HepG2 (cell line): ENCODE results near the gene MYO18B. TPM values are rescaled to one million over a fixed set of nuclear protein-coding genes. Genes with fewer than 3 reads are reported as not detected.

Experiments
- ATAC-seq: fragments of 200-7000 bp; cut with Tn5 transposase; 3 replicates; pipeline ENCODE4 v1.9.1; 2020; ENCODE audit warnings: mild to moderate bottlenecking, moderate library complexity
- BruUV-seq: library from RNA; stranded (reverse); fragments of 400-500 nt; replicated peaks from 2 replicates; lab custom pipeline; 2021; lab: Mats Ljungman, UMichigan
- CTCF ChIA-PET: fragments of 300-600 bp; formaldehyde crosslinking; extraction: SDS; loops from one replicate; lab custom pipeline; 2021; ENCODE audit warnings: low total read pairs, inconsistent platforms, low intra/inter-chr PET ratio; lab: Yijun Ruan, JAX
- POLR2A ChIA-PET: fragments of 350-600 bp; sonication (Branson Sonifier 250); formaldehyde crosslinking; loops from one replicate; lab custom pipeline; 2020; ENCODE audit warnings: antibody characterized with exemption, inconsistent platforms; lab: Yijun Ruan, JAX
- DNase-seq: peaks from one replicate; pipeline ENCODE4 v3.0.0-alpha.2; 2015; ENCODE audit warnings: low spot score
- FAIRE-seq: peaks from 3 replicates; lab custom pipeline; 2011; peaks lifted over from hg19 to GRCh38; lab: Jason Lieb, UNC
- H2AFZ ChIP-seq: one replicate; pipeline ENCODE4 v1.6.1; 2011; ENCODE audit warnings: low read length, inconsistent platforms
- H3K27ac ChIP-seq: fragments of 300-600 bp; 3 replicates; pipeline ENCODE4 v1.8.0; 2011; ENCODE audit warnings: mixed run types, mild to moderate bottlenecking, mixed read lengths, low read length, inconsistent platforms; ENCODE audit not compliant: insufficient read depth; ENCODE audit errors: extremely low read length
- H3K27me3 ChIP-seq, 2 experiments: fragments of 200-600 bp in 1 of 2; 2 replicates in 1 of 2; 3 replicates in 1 of 2; pipeline versions ENCODE4 v1.6.0 to v1.8.0; 2011; ENCODE audit warnings: low read length in 2 of 2, mild to moderate bottlenecking in 2 of 2, moderate library complexity in 2 of 2, inconsistent platforms in 1 of 2; ENCODE audit not compliant: insufficient read depth in 2 of 2, control insufficient read depth in 1 of 2
- H3K36me3 ChIP-seq, 2 experiments: fragments of 200-600 bp in 1 of 2; replicated peaks in 1 of 2; 2 replicates in 1 of 2; 3 replicates in 1 of 2; pipeline versions ENCODE4 v1.5.1 to v1.8.0; 2011; ENCODE audit warnings: low read length in 2 of 2, inconsistent platforms in 1 of 2; ENCODE audit not compliant: insufficient read depth in 2 of 2, control insufficient read depth in 1 of 2
- H3K4me1 ChIP-seq: 2 replicates; pipeline ENCODE4 v1.5.1; 2012; ENCODE audit warnings: low read length, inconsistent platforms; ENCODE audit not compliant: insufficient read depth
- H3K4me2 ChIP-seq: 2 replicates; pipeline ENCODE4 v1.6.0; 2011; ENCODE audit warnings: low read depth, low read length, inconsistent platforms
- H3K4me3 ChIP-seq, 3 experiments: fragments of 200-600 bp in 1 of 3; sonication (generic), shearing (Covaris generic) in 1 of 3; replicated peaks in 1 of 3; 2 replicates each; pipeline ENCODE4 v1.5.1; 2011 to 2016; ENCODE audit warnings: low read length in 3 of 3, inconsistent platforms in 2 of 3, low read depth in 2 of 3, mild to moderate bottlenecking in 2 of 3, control low read depth in 1 of 3, mixed read lengths in 1 of 3; ENCODE audit not compliant: insufficient read depth in 1 of 3
- H3K79me2 ChIP-seq: one replicate; pipeline ENCODE4 v1.6.1; 2011; ENCODE audit warnings: low read length, inconsistent platforms; ENCODE audit not compliant: insufficient read depth
- H3K9ac ChIP-seq: 2 replicates; pipeline ENCODE4 v1.6.0; 2011; ENCODE audit warnings: mild to moderate bottlenecking, low read depth, low read length, inconsistent platforms; ENCODE audit not compliant: insufficient read depth
- H3K9me3 ChIP-seq: 2 replicates; pipeline ENCODE4 v1.5.1; 2012; ENCODE audit warnings: mild to moderate bottlenecking, low read length
- H4K20me1 ChIP-seq: 2 replicates; pipeline ENCODE4 v1.6.0; 2011; ENCODE audit warnings: inconsistent platforms, mild to moderate bottlenecking, low read length, moderate library complexity; ENCODE audit not compliant: insufficient read depth
- HDAC1 ChIP-seq: sonication (generic); formaldehyde crosslinking; IDR thresholded peaks from 2 replicates; pipeline ENCODE4 v1.5.1; 2020; ENCODE audit warnings: mild to moderate bottlenecking, missing genetic modification reagents
- KDM5A ChIP-seq: fragments of 200-600 bp; sonication (generic); IDR thresholded peaks from 2 replicates; pipeline ENCODE4 v1.7.0; 2018; ENCODE audit warnings: antibody characterized with exemption, mild to moderate bottlenecking, low read length, borderline replicate concordance
- MYPOP ChIP-seq: sonication (generic); formaldehyde crosslinking; IDR thresholded peaks from 2 replicates; pipeline ENCODE4 v1.8.1; 2023; ENCODE audit warnings: mild to moderate bottlenecking, moderate library complexity, missing genetic modification reagents
- POLR2AphosphoS5 ChIP-seq: IDR thresholded peaks from 2 replicates; pipeline ENCODE4 v1.6.1; 2012; ENCODE audit warnings: low read depth, low read length
- ZBTB14 ChIP-seq: sonication (generic); formaldehyde crosslinking; IDR thresholded peaks from 2 replicates; pipeline ENCODE4 v1.4.0; 2020; ENCODE audit warnings: missing genetic modification reagents
- ZNF10 ChIP-seq: sonication (generic); formaldehyde crosslinking; IDR thresholded peaks from 2 replicates; pipeline ENCODE4 v1.4.0; 2020; ENCODE audit warnings: mild to moderate bottlenecking, low read depth, missing genetic modification reagents, borderline replicate concordance
- ZNF317 ChIP-seq: sonication (generic); formaldehyde crosslinking; IDR thresholded peaks from 2 replicates; pipeline ENCODE4 v1.5.0; 2020; ENCODE audit warnings: mild to moderate bottlenecking, missing genetic modification reagents
- ZNF331 ChIP-seq: sonication (generic); formaldehyde crosslinking; IDR thresholded peaks from 2 replicates; pipeline ENCODE4 v1.4.0; 2020; ENCODE audit warnings: missing genetic modification reagents
- ZSCAN22 ChIP-seq: sonication (generic); formaldehyde crosslinking; IDR thresholded peaks from 2 replicates; pipeline ENCODE4 v1.4.0; 2020; ENCODE audit warnings: mild to moderate bottlenecking, missing genetic modification reagents
- WGBS: methylation state at CpG from one replicate; pipeline ENCODE4 v1.1.6; 2017; ENCODE audit warnings: low lambda C conversion rate; 5-methylcytosine and 5-hydroxymethylcytosine counted together
- in situ Hi-C: cut with HindIII; loops from 2 replicates; pipeline ENCODE4 v1.10.0; 2017; ENCODE audit warnings: low pct_unique_long_range_greater_than_20kb; ENCODE audit not compliant: extremely low pct_ligation_motif_present
- intact Hi-C: fragments of 100-400 bp; cut with micrococcal nuclease; formaldehyde crosslinking; loops from one replicate; pipeline ENCODE4 v1.10.0; 2022; ENCODE audit not compliant: unreplicated experiment
- polyA plus RNA-seq, 8 experiments: library from polyadenylated mRNA; depleted of rRNA in 3 of 8; stranded (reverse) in 7 of 8; unstranded in 1 of 8; fragments of >200 nt; fragmentation: Illumina TruSeq in 4 of 8; extraction: Trizol in 4 of 8; gene quantifications; 2 replicates each; pipeline versions ENCODE4 v1.2.1 to v1.2.3, GENCODE V29; 2011 to 2016; ENCODE audit warnings: low read depth in 4 of 8, missing spikeins in 1 of 8, mixed read lengths in 1 of 8; ENCODE audit not compliant: insufficient read depth in 1 of 8
- total RNA-seq, 5 experiments: library from RNA; depleted of rRNA; stranded (reverse); fragments of >200 nt; fragmentation: Illumina TruSeq; extraction: Trizol; gene quantifications; 2 replicates each; pipeline ENCODE4 v1.2.3, GENCODE V29; 2016; ENCODE audit warnings: low read depth in 1 of 5

Gene MYO18B
- total and polyA plus RNA-seq, 2 of the 13 experiments (the other 11 are each of a cell fraction or from before 2014, with no cell fraction given), result 0.01 TPM; not detected in 1

DNA sequence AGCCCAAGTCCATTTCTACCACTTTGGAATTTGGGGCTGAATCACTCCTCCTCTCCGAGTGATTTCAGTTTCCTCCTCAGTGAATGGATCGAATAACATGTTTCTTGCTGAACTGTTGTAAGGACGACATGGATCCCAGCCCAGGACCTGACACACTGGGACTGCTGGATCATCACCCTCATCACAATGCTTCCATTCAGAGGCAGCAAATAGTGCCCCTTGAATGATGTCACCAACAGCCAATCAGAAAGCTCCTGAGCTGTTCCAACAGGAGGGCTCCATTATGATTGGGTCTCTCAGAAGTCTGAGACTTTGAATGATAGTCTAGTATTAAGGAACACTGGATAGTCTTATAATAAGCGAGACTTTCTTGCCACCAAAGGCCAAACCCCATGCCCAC, 158.9 kb downstream of the MYO18B start:
- Histone ChIP-seq H3K36me3 (no peaks in the 10 kb centered on the region), H3K4me2 (no peak overlapping the region), H3K9ac (no peak overlapping the region), H3K27ac (no peak overlapping the region), H3K4me3 (no peak overlapping the region), H3K27me3 (no peaks in the 10 kb centered on the region), H3K9me3 (no peaks in the 10 kb centered on the region), H3K79me2 (no peaks in the 10 kb centered on the region), H4K20me1 (no peaks in the 10 kb centered on the region), H3K4me1 (no peaks in the 10 kb centered on the region), H2AFZ (no peak overlapping the region)
- 35% methylated on average over 4 of the region's 4 CpGs for WGBS
- DNase-seq (no peak), ATAC-seq (no peak), FAIRE-seq (no peak)
- no TSS peak for BruUV-seq
- in situ Hi-C loops, result no loop called here
- CTCF ChIA-PET, result no interaction called here
- TF ChIP-seq HDAC1, result no peak
- no peak for TF ChIP-seq ZNF10 (CRISPR knock-in tag)
- TF ChIP-seq KDM5A, result no peak
- no peak for TF ChIP-seq MYPOP (CRISPR knock-in tag)
- no peak for TF ChIP-seq POLR2AphosphoS5
- no peak for TF ChIP-seq ZNF317 (CRISPR knock-in tag)
- TF ChIP-seq ZSCAN22 (CRISPR knock-in tag), result no peak
- no peak for TF ChIP-seq ZNF331 (CRISPR knock-in tag)
- TF ChIP-seq ZBTB14 (CRISPR knock-in tag), result no peak
- POLR2A ChIA-PET, result no interaction called here
- intact Hi-C loops, result no loop called here
